DND-41 (cell line): ENCODE measurements around the gene PLCD3.

ENCODE experiments used
- CTCF ChIP-seq: IDR thresholded peaks from 2 replicates; pipeline ENCODE4 v1.5.1; 2012; ENCODE audit warnings: borderline replicate concordance, low read length, moderate library complexity, mild to moderate bottlenecking; ENCODE audit not compliant: poor library complexity, severe bottlenecking; ENCODE audit errors: extremely low read depth
- EZH2 ChIP-seq: IDR thresholded peaks from 3 replicates; pipeline ENCODE4 v1.6.1; 2012; ENCODE audit warnings: borderline replicate concordance, low read depth, mild to moderate bottlenecking, moderate library complexity, low read length, inconsistent platforms; ENCODE audit not compliant: severe bottlenecking

- TF ChIP-seq CTCF (no peak), EZH2 (no peak)
Measured at GRCh38 chr17:45118691-45119090, 13.6 kb downstream of the PLCD3 start.
